GM06990 (cell line): Measurements from ENCODE around the gene DGKZ.

Experiments used
- DNase-seq: peaks from one replicate; pipeline ENCODE4 v3.0.0-alpha.2; 2011; ENCODE audit not compliant: insufficient read length; ENCODE audit errors: extremely low read depth
- H3K27me3 ChIP-seq: replicated peaks from 2 replicates; pipeline ENCODE4 v1.6.0; 2011; ENCODE audit warnings: low read length; ENCODE audit not compliant: control insufficient read depth, insufficient read depth
- H3K36me3 ChIP-seq: 2 replicates; pipeline ENCODE4 v1.5.1; 2011; ENCODE audit warnings: low read length; ENCODE audit not compliant: control insufficient read depth, insufficient read depth
- H3K4me3 ChIP-seq: replicated peaks from 2 replicates; pipeline ENCODE4 v1.5.1; 2011; ENCODE audit warnings: low read depth, mild to moderate bottlenecking, control low read depth, low read length
- CTCF ChIP-seq: IDR thresholded peaks from 2 replicates; pipeline ENCODE4 v1.5.1; 2011; ENCODE audit warnings: low read length, control low read depth, mild to moderate bottlenecking, inconsistent platforms; ENCODE audit not compliant: insufficient read depth, poor library complexity, severe bottlenecking

The DGKZ gene

GRCh38 chr11:46363031-46363407, 15.8 kb downstream of the DGKZ start:
- TF ChIP-seq CTCF, result no peak
- Histone ChIP-seq H3K27me3 (no peaks in the 10 kb centered on the region), H3K4me3 (no peak overlapping the region), H3K36me3 (peaks cover 5% of the 10 kb centered on the region)
- no peak for DNase-seq

GRCh38 chr11:46363455-46364005, 16.3 kb downstream of the DGKZ start:
- H3K36me3 ChIP-seq, result peaks cover 5% of the 10 kb centered on the region
- no peak overlapping the region for H3K4me3 ChIP-seq
- no peak for TF ChIP-seq CTCF
- no peak for DNase-seq
- no peaks in the 10 kb centered on the region for H3K27me3 ChIP-seq

GRCh38 chr11:46364056-46364455, 16.8 kb downstream of the DGKZ start:
- no peak for DNase-seq
- no peak for TF ChIP-seq CTCF
- H3K36me3 ChIP-seq, result peaks cover 5% of the 10 kb centered on the region

GRCh38 chr11:46364791-46365190, 17.5 kb downstream of the DGKZ start:
- no peak for TF ChIP-seq CTCF
- H3K4me3 ChIP-seq, result no peak overlapping the region
- H3K36me3 ChIP-seq, result peaks cover 7% of the 10 kb centered on the region
- DNase-seq, result no peak
- no peaks in the 10 kb centered on the region for H3K27me3 ChIP-seq

More at GRCh38 chr11:46364056-46364455, 16.8 kb downstream of the DGKZ start:
- Histone ChIP-seq H3K4me3 (no peak overlapping the region), H3K27me3 (no peaks in the 10 kb centered on the region)

GRCh38 chr11:46366260-46366659, 19.0 kb downstream of the DGKZ start:
- no peak for DNase-seq
- Histone ChIP-seq H3K4me3 (no peak overlapping the region), H3K36me3 (peaks cover 12% of the 10 kb centered on the region), H3K27me3 (no peaks in the 10 kb centered on the region)
- TF ChIP-seq CTCF, result no peak

GRCh38 chr11:46366661-46367161, 19.4 kb downstream of the DGKZ start:
- H3K4me3 ChIP-seq, result no peak overlapping the region
- DNase-seq, result no peak
- TF ChIP-seq CTCF, result no peak
- H3K36me3 ChIP-seq, result peaks cover 13% of the 10 kb centered on the region
- no peaks in the 10 kb centered on the region for H3K27me3 ChIP-seq
